Fibroblast of gingiva (primary cell): ENCODE data around the gene IL6.
"Not testable (repeated sequence)": the region's sequence is repeated elsewhere in the genome, so short reads cannot be mapped to it uniquely, and the experiment has no call there.

Experiments used
- DNase-seq: peaks from one replicate; pipeline ENCODE4 v3.0.0-alpha.2; 2011; ENCODE audit warnings: low read depth

The IL6 gene

GRCh38 chr7:22727714-22728035 lies 675 bp downstream of the IL6 start:
- DNase-seq = no peak

DNA sequence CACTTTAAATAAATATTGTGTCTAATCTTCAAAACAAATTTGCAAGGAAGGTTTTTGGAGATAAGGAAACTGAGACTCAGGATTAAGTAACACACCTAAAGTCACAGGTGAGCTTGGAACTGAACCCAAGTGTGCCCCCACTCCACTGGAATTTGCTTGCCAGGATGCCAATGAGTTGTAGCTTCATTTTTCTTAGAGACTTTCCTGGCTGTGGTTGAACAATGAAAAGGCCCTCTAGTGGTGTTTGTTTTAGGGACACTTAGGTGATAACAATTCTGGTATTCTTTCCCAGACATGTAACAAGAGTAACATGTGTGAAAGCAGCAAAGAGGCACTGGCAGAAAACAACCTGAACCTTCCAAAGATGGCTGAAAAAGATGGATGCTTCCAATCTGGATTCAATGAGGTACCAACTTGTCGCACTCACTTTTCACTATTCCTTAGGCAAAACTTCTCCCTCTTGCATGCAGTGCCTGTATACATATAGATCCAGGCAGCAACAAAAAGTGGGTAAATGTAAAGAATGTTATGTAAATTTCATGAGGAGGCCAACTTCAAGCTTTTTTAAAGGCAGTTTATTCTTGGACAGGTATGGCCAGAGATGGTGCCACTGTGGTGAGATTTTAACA lies 1.5 kb downstream of the IL6 start:
- DNase-seq = no peak

DNA sequence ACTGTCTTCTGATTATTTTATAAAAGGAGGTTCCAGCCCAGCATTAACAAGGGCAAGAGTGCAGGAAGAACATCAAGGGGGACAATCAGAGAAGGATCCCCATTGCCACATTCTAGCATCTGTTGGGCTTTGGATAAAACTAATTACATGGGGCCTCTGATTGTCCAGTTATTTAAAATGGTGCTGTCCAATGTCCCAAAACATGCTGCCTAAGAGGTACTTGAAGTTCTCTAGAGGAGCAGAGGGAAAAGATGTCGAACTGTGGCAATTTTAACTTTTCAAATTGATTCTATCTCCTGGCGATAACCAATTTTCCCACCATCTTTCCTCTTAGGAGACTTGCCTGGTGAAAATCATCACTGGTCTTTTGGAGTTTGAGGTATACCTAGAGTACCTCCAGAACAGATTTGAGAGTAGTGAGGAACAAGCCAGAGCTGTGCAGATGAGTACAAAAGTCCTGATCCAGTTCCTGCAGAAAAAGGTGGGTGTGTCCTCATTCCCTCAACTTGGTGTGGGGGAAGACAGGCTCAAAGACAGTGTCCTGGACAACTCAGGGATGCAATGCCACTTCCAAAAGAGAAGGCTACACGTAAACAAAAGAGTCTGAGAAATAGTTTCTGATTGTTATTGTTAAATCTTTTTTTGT lies 2.3 kb downstream of the IL6 start:
- DNase-seq = no peak

DNA sequence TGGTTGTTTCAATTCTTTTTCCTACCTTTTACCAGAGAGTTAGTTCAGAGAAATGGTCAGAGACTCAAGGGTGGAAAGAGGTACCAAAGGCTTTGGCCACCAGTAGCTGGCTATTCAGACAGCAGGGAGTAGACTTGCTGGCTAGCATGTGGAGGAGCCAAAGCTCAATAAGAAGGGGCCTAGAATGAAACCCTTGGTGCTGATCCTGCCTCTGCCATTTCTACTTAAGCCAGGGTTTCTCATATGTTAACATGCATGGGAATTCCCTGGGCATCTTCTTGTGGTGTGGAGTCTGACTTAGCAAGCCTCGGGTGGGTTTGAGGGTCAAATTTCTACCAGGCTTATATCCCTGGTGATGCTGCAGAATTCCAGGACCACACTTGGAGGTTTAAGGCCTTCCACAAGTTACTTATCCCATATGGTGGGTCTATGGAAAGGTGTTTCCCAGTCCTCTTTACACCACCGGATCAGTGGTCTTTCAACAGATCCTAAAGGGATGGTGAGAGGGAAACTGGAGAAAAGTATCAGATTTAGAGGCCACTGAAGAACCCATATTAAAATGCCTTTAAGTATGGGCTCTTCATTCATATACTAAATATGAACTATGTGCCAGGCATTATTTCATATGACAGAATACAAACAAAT lies 3.2 kb downstream of the IL6 start:
- DNase-seq = no peak

DNA sequence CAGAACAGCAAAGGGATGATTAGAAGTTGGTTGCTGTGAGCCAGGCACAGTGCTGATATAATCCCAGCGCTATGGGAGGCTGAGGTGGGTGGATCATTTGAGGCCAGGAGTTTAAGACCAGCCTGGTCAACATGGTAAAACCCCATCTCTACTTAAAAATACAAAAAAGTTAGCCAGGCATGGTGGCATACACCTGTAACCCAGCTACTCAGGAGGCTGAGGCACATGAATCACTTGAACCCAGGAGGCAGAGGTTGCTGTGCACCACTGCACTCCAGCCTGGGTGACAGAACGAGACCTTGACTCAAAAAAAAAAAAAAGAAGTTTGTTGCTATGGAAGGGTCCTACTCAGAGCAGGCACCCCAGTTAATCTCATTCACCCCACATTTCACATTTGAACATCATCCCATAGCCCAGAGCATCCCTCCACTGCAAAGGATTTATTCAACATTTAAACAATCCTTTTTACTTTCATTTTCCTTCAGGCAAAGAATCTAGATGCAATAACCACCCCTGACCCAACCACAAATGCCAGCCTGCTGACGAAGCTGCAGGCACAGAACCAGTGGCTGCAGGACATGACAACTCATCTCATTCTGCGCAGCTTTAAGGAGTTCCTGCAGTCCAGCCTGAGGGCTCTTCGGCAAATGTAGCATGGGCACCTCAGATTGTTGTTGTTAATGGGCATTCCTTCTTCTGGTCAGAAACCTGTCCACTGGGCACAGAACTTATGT lies 4.1 kb downstream of the IL6 start:
- DNase-seq = peak; percentile 89

DNA sequence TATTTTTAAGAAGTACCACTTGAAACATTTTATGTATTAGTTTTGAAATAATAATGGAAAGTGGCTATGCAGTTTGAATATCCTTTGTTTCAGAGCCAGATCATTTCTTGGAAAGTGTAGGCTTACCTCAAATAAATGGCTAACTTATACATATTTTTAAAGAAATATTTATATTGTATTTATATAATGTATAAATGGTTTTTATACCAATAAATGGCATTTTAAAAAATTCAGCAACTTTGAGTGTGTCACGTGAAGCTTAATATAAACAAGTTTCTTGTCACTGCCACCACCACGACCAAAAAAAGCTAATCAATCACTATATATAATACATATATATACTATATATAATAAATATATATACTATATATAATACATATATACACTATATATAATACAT lies 4.8 kb downstream of the IL6 start:
- DNase-seq = no peak

- DNase-seq = no peak
Observed at GRCh38 chr7:22732556-22733126, 5.6 kb downstream of the IL6 start.

DNA sequence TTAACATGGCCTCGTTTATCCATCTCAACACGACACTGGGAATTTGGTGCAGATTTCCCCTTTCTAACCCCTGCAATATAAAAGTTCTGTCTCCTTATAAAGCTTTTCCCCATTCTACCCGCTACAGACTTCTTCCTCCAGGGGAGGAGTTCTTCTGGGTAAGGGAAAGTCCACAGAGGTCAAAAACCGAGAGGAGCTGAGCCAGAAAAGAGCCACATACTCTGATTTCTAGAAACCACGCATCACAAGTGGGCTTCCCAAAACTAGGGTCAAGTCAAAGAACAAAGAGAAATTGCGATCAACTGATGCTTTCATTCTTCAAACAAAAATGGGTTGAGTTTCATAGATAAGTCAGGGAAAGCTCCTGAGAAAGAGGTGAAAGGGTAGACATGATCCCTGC lies 6.8 kb downstream of the IL6 start:
- no peak for DNase-seq

- no peak for DNase-seq
Observed at GRCh38 chr7:22743014-22743413, 16.0 kb downstream of the IL6 start.

DNA sequence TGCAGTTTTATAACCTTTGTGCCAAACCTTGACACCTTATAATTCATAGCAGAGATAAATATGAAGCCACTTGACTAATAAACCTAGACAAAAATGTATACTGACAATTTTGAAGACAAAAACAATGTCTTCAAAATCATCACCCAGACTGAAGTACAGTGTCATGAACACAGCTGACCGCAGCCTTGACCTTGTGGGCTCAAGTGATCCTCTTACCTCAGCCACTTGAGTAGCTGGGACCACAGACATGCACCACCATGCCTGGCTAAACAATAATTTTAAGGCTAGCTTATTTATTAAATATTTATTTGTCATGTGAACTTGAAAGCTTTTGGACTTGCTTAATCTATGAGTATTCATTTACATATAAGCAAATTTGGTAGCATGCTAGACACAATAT lies 24.3 kb downstream of the IL6 start:
- DNase-seq = no peak

DNA sequence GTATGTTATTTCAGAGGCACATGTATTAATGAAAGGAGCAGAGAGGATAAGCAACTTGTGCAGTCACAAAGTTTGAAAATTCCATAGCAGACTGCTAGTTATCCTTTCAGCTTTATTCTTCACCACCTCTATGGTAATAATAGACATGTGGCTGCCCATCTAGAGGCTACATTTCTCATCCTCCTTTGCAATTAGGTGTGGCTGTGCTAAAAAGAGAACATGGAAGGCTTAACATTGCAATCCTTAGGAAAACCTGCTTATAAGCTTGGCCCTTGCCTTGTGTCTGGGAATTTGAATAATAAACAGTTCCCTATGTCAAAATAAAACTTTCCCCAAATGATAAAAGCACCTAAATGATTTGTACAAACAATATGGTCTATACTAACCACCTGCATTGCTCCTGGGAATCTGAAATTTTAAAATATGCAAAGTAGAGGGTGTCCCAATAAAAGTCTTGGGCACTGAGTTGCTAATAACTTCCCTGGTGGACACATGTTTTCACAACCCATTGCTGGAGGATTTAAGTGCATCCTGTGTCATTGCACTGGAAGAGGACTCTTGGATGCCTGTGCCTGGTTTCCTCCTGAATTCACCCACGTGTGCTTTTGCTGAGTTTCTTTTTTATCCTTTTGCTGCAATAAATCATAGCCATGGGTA lies 30.5 kb downstream of the IL6 start:
- DNase-seq = no peak

DNA sequence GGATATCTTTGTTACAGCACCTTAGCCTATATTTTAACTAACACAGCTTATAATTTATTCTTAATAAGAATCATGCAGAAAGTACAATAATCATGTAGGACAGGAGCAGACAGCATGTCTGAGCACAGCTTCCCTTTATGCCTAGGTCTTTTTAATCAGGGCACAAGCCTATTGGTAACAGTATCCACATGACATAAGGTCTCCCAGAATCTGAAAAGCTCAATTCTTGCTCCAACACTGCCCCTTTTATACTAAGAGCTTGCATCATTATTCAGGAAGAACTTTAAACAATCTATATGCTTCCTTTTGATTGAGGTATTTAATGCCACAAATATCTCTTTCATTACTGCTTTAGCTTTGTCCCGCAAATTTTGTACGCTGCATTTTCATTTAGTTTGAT lies 31.6 kb downstream of the IL6 start:
- no peak for DNase-seq

- no peak for DNase-seq
Observed at GRCh38 chr7:22759721-22760120, 32.7 kb downstream of the IL6 start.

- no peak for DNase-seq
Observed at GRCh38 chr7:22762866-22763265, 35.9 kb downstream of the IL6 start.

GRCh38 chr7:22765609-22766008 lies 38.6 kb downstream of the IL6 start:
- no peak for DNase-seq

- no peak for DNase-seq
Observed at GRCh38 chr7:22771194-22771871, 44.3 kb downstream of the IL6 start.

DNA sequence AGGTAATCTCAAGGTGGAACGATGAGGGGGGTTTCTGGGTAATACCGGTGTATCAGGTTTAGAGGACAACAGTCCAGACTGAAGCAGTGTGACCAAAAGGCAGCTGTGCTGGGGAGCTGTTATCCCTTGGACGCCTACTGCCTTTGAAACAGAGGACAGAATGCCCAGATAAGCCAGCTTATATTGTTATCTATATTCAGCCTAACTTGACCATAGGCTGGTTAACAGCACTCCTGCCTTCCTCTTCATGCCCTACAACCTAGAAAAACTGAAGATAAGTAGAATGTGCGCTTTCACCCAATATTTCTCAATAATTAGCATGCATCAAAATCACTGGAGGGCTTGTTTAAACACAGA lies 44.9 kb downstream of the IL6 start:
- no peak for DNase-seq

DNA sequence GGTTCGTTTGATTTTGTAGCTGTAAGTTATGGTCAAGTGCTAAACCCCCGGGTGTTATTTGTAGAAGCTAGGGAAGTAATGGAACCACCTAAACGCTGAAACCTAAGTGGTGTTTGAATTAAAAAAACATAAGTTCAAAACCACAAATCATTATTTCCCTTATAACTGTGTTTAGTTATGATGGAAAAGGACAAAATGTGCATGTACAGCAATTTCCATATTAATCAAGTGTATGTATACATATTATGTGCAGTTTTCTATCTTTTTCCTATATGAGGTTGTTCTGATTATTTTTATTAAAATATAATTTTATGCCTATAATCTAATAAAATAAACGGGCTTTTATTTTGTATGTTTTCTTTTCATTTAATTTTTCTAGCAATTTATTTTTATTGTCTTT lies 45.9 kb downstream of the IL6 start:
- no peak for DNase-seq

DNA sequence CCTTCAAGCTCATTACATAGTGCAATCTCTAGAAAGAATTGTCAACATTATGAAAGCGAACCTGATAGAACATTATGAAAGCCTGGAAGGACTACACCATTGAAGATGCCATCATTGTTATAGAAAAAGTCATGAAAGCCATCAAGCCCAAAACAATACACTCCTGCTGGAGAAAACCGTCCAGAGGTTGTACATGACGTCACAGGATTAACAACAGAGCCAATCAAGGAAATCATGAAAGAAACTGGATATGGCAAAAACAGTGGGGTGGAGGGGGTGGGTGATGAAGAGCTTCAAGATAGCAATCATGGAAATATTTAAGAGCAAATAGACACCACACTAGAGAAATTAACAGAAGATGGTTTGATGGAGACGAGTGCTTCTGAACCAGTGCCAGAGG lies 50.0 kb downstream of the IL6 start:
- no peak for DNase-seq

DNA sequence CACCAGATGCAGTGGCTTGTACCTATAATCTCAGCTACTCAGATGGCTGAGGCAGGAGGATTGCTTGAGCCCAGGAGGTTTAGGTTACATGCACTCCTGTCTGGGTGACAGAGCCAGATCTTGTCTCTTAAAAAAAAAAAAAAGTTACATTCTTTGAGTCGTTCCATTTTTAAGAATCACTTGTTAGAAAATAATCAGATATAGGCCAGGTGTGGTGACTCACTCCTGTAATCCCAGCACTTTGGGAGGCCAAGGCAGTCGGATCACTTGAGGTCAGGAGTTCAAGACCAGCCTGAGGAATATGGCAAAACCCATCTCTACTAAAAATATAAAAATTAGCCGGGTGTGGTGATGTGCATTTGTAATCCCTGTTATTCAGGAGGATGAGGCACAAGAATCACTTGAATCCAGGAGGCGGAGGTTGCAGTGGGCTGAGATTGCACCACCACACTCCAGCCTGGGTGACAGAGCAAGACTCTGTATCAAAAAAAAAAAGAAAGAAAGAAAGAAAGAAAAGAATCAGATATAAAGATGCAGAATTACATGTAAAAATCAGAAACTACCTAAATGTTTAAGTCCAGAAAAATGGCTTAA lies 52.8 kb downstream of the IL6 start:
- not testable (repeated sequence) for DNase-seq

DNA sequence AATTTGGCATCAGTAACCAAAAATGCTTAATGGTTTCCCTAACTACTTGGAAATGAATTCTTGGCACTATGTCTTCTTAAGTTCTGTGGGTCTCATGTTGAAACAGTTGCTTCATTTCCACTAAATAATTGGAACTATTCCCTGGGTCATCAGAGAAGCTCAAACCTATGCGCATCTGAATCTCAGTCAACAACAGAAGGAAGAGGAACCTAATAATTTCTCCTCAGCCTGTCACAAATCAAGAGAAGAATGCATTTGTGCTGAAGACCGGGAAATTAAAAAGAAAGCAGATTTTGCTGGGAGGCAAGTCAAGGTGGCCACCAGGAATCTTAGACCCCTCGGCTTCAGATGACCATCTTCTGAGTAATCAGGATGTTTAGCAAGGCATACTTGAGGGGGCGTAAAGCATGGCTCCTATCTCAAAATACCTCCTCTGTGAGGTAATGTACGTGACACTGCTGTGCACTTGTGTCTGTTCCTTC lies 54.3 kb downstream of the IL6 start:
- DNase-seq = peak; percentile 92
